ENCODE data around the gene FHOD1.

FHOD1 gene

DNA sequence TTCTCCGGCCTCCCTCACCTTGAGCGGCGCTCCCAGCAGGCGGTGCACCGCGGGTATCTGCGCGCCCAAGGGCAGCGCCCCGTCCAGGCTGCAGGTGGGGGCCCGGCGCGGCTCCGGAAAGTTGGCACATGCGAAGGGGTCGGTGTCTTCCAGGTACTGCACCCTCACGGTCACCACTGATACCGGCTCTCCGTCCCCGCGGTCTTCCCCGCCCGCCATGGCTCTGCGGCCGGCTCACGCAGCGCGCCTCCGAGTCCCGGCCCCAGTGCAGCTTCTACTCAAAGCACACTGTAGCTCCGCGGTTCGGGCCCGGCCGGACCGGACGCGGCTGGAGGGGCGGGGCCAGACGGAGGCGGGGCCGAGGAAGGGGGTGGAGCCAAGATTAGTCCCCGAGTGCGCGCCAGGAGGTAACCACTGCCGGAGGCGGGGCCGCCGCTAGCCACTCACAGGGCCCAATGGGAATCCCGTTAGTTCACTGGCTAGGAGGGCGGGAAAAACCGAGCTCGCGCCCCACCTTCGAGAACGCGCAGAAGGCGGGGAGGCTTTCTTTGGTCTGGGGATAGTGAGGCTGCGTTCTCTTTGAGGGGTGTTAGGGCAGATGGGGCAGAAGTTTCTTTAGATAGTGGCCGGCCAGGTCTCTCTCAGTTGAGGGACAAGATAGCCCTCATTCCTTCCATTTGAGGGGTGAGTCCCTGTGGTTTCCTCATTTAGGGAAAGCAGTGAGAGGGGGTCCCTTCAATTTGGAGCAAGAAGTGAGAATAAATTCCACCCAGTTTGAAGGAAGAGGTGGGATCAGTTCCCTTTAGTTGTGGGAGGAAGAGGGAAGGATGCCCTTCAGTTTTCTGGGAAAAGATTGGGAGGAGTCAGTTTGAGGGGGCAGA, at the start of gene FHOD1:
FHOD1 (minus strand) TSS at position 290 of the 881 bp plus-strand sequence; CDS start at position 219, 71 bp downstream.
- DNase-seq, result peak; percentile 96

DNA sequence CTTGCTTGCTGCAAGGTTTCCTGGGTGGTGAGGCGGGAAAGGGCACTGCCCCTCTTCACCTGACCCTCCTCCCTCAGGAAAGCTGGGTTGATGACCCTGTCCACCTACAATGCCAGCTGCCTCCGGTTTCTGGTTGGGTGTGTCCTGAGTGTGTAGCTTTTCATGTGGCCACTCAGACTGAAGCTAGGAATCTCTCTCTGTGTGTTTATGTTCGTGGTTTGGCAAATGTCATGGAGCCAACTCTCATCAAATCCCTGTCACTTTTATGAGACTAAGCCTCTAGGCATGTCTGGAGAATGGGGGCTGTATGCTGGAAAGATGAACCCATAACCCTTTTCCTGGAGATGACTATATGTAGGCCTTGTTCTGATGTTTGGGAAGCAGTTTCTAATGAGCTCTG, 49.1 kb upstream of the FHOD1 start:
- DNase-seq, result no peak

DNA sequence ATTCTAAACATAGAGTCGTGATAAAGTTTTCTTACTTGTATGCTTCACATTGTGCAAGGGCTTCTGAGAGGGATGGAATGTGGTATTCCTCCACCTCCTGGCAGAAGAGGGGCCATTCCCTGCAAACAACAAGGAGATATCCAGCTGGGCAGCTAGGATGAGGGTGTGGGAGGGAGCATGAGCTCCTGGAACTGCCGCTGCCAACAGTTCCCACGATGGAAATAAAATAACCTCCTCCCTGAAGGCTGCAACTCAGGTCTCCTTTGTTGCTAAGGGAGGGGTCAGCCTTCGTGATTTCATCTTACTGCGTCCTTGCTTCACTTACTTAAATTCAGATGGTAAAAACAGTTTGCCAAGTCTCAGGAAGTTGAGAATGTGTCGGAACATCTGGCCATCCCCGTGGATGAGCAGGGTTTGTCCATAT, 47.7 kb upstream of the FHOD1 start:
- no peak for DNase-seq

DNA sequence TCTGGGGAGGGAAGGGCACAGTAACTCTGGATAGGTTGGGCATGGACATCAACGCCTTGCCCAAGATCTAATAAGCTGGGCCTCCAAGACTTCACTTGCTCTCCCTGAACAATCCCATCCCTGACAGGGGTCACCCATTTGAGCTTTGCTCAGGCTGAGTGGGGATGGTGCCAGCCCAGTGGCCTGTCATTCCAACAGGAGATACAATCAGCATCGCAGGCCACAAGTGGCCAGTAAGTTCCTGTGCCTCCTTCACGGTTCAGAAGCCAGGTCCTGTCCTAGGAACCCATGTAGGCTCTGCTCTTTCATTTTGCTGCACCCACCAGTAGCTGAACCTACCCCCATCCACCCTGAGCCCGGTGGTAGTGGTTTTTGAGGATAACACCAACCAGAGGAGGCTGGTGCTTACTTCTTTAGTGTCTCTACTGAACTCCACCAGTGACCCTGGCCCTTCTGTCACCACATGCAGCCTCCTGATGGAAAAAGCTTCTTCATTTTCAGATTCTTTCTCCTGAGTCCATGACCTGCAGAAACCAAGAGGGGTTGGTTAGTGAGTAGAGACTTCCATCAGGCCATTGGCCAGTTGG, 47.0 kb upstream of the FHOD1 start:
- DNase-seq, result no peak

DNA sequence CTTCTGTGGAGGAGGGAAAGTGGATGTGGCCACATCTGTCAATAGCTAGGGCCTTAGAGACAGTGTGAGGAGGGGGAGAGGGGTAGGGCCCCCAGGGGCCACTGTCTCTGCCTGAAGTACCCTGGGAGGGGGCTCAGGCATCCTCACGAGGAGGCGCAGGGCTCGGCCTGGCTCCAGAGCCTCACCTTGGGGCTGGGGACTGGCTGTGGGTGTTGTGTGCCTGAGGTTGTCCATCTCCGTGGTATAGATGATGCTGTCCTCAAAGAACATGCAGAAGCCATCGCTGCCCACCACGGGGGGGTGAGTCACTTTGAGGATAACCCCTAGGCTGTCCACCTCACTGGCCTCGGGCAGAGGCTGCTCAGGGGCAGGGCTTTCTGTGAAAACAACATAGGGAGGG, 44.2 kb upstream of the FHOD1 start:
- no peak for DNase-seq

DNA sequence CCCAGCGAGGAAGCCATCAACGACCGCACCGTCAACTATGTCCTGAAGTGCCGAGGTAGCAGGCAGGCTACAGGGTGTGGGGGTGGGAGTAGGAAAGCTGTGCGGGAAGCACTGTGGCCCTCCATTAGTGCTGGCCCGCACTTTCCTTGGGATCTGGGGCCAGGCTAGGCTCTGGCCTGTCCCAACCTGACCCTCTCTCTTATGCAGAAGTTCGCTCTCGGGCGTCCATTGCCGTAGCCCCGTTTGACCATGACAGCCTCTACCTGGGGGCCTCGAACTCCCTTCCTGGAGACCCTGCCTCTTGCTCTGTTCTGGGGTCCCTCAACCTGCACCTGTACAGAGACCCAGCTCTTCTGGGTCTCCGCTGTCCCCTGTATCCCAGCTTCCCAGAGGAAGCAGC, 40.7 kb upstream of the FHOD1 start:
- no peak for DNase-seq

DNA sequence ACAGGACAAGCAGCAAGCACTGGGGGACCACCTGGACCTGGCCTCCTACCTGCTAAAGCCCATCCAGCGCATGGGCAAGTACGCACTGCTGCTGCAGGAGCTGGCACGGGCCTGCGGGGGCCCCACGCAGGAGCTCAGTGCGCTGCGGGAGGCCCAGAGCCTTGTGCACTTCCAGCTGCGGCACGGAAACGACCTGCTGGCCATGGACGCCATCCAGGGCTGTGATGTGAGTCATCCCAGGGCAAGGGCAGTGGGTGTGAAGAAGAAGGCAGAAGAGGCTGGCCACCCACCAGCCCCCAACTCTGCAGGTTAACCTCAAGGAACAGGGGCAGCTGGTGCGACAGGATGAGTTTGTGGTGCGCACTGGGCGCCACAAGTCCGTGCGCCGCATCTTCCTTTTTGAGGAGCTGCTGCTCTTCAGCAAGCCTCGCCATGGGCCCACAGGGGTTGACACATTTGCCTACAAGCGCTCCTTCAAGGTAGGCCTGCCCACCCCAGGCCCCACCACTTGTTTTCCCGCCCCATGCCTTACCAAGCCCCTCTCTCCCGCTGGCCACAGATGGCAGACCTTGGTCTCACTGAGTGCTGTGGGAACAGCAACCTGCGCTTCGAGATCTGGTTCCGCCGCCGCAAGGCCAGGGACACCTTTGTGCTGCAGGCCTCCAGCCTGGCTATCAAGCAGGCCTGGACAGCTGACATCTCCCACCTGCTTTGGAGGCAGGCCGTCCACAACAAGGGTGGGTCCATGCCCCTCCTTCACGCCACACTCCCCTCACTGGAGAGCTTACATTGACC, 39.4 kb upstream of the FHOD1 start:
- DNase-seq, result no peak

DNA sequence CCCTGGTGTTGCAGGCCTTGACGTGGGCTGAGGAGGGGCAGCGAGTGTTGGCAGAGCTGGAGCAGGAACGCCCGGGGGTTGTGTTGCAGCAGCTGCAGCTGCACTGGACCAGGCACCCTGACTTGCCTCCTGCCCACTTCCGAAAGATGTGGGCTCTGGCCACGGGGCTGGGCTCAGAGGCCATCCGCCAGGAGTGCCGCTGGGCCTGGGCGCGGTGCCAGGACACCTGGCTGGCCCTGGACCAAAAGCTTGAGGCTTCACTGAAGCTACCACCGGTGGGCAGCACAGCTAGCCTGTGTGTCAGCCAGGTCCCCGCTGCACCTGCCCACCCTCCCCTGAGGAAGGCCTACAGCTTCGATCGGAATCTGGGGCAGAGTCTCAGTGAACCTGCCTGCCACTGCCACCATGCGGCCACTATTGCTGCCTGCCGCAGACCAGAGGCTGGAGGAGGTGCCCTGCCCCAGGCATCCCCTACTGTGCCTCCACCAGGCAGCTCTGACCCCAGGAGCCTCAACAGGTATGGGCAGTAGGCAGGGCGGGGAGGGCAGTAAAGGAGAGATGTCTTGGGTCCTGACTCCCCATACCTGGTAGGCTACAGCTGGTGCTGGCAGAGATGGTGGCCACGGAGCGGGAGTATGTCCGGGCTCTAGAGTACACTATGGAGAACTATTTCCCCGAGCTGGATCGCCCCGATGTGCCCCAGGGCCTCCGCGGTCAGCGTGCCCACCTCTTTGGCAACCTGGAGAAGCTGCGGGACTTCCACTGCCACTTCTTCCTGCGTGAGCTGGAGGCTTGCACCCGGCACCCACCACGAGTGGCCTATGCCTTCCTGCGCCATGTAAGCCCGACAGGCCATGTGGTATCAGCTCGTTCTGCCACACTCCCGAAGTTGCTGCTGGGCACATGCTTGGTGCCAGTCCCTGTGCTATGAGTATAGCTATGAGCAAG, 37.7 kb upstream of the FHOD1 start:
- DNase-seq, result no peak

DNA sequence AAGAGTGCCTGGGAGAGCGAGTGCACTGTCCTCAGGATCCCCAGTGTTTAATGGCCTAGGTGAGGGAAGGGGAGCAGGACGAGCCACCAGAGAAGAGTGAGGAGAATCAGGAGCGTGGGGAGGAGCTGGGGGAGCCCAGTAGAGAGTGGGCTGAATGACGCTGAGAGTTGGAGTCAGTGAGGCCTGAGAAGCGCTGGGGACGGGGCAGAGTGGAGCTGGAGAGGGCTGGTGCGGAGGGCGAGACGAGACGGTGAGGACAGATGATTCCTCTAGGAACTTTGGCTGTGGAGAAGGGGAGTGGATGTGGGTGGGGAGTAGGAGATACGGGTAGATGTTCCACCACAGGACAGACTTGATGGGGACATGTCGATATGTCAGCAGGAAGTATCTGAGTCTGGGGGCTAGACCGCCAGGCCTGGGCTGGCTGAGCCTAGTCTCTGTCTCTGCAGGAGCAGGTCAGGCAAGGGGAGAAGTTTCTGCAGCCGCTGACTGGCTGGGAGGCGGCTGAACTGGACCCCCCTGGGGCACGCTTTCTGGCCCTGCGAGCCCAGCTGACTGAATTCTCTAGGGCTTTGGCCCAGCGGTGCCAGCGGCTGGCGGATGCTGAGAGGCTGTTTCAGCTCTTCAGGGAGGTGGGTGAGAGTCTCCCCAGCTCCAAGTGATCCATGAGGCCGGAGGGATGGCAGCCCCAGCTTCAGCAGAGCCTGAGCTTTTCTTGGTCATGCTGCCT, 36.7 kb upstream of the FHOD1 start:
- DNase-seq, result no peak

DNA sequence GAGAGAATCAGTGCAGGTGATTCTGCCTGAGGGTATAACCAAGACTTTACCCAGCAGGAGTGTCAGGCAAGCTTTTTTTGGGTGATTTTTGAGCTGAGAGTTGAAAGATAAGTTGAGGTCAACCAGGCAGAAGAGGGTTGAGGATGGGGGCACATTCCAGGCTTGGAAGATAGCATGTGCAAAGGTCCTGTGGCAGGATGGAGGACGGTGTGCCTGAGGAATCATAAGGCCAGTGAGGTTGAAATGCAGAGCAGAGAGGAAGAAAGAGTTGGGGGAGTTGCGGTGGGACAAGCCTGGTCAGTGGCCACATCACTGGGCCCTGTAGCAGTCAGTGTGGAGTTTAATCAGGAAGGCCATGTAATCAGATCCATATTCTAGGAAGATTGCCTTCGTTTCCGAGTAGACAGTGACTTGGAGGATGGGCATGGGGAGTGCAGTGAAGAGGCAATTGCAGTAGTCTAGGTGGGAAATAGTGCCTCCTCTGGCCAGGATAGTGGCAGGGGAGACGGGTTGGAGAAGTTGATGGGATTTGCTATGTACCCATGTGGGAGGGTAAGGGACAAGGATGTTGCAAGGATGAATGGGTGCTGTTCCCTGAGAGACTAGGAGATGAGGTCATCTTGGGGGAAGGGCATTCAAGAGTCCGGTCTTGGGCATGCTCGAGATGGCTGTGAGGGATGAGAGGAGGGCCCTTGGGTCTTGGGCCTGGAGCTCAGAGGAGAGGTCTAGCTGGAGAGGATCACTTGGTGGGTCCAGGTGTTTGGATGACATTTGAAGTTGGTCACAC, 36.0 kb upstream of the FHOD1 start:
- no peak for DNase-seq

DNA sequence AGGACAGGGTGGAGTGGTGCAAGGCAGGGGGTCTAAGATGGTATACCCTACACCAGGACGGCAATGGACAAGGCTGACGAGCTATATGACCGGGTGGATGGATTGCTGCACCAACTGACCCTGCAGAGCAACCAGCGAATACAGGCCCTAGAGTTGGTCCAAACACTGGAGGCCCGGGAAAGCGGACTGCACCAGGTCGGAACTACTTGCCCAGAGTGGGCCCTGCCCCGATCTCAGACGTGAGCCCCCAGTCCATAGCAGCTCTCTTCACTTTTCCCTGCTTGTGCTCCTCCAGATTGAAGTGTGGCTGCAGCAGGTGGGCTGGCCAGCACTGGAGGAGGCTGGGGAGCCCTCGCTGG, 35.1 kb upstream of the FHOD1 start:
- DNase-seq, result no peak

DNA sequence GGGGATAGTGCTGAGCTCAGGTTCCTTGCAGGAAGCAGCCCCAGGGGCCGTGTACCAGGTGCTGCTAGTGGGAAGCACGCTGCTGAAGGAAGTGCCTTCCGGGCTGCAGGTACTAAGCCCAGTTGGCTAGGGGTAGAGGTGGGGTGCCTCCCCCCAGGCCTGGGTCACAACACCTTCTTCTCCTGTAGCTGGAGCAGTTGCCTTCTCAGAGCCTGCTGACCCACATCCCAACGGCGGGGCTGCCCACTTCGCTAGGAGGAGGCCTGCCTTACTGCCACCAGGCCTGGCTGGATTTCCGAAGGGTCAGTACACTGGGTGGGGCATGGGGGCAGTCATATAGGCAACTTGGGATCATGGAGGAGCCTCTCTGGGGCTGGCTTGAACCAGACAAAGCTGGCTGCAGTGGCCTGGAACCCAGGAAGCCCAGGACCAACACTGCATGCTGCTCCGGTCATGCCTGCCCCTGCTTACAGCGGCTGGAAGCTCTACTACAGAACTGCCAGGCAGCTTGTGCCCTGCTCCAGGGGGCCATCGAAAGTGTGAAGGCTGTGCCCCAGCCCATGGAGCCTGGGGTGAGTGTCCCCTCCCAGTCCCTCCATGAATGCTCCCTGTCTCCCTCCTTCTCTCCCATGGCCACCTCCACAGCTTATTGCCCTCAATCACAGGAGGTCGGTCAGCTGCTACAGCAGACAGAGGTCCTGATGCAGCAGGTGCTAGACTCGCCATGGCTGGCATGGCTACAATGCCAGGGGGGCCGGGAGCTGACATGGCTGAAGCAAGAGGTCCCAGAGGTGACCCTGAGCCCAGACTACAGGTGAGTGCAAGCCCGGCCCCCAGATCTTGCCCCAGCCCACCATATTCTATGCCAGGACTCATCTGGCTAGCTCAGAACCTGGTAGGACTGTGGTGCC, 34.5 kb upstream of the FHOD1 start:
- DNase-seq, result no peak

DNA sequence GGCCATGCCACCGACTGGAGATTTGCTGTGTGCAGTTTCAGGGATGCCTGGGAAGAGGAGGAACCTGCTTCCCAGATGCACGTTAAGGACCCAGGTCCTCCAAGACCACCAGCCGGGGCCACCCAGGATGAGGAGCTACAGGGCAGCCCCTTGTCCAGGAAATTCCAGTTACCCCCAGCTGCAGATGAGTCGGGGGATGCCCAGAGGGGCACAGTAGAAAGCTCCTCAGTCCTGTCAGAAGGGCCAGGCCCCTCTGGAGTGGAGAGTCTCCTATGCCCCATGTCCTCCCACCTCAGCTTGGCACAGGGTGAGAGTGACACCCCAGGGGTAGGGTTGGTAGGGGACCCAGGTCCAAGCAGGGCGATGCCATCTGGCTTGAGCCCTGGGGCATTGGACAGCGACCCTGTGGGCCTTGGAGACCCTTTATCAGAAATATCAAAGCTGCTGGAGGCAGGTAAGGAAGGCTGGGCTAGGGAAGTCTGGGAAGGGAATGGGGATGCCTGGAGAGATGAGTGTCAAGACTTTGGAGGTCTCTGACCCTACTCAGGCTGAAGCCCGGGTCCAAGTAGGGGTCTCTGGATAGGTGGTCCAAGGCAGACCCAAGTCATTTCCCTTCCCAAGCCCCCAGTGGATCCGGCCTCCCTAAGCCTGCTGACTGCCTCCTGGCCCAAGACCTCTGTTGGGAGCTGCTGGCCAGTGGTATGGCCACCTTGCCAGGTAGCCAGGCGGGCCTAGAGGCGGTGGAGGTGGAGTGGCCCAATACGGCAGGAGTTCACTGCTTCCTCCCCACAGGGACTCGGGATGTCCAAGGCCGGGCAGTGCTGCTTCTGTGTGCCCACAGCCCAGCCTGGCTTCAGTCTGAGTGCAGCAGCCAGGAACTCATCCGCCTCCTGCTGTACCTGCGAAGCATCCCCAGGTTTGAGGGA, 33.1 kb upstream of the FHOD1 start:
- DNase-seq, result no peak

DNA sequence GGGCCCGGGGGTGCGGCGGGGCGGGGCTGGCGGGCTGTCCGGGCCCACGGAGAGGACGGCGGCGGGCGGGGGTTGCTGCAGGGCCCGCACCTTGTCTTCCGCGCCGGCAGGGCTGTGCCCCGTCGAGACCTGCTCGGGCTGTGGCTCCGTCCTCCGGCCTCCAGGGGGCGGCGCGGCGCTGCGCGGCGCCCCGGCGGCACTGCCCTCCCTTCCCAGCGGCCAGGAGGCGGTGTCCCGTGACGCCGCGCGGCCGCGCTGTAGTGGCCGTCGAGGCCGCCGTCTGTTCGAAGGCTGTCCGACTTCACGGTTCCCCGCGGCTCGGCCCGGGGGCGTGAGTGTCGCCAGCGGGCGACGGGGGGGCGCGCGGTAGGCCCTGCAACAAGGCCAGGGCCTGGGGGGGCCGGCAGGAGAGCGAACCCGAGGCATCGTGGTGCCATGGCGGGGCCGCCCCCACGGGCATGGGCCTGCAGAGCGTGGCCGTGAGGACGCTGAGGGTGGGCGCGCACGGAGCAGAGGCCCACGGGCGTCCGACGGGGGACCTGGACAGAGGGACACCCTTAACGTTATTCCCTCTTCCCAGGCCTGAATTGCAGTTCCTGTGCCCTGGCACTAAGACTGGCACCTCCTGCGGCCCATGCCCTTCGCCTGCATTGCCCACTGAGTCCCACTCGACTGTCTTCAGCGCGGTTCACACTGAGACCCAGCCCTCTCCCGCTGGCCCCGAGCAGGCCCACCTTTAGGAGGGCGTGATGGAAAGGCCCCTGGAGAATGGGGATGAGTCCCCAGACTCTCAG, 32.2 kb upstream of the FHOD1 start, which contains the start of gene PLEKHG4:
PLEKHG4 (plus strand) TSS at position 237 of the 794 bp plus-strand sequence; CDS start at position 750, 513 bp downstream.
- DNase-seq, result peak; percentile 84 to 86

DNA sequence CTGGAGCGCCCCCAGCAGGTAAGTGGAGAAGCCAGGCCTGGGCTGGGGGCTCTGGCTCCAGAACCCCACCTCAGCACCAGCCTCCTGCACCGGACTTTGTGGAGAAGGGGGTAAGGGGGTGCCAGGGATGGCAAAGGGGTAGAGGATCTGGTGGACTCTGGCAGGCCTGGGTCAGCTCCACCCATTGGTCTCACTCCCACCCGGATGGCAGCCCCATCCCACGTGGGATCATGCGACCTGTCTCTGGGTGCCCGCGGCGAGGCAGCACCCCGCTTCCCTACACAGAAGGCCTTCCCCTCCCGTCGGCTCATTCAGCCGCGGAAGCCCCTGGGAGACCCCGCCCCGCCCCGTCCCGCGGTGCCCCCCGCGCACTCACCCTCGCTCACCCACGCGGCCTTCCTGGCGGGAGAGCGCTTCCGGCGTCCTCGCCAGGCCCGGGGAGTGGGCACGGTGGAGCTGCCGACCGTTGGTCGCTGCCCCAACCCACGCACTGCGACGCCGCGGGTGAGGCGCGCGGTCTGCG, 31.6 kb upstream of the FHOD1 start:
- peak in 1 of 2 donors; percentile 23 for DNase-seq

DNA sequence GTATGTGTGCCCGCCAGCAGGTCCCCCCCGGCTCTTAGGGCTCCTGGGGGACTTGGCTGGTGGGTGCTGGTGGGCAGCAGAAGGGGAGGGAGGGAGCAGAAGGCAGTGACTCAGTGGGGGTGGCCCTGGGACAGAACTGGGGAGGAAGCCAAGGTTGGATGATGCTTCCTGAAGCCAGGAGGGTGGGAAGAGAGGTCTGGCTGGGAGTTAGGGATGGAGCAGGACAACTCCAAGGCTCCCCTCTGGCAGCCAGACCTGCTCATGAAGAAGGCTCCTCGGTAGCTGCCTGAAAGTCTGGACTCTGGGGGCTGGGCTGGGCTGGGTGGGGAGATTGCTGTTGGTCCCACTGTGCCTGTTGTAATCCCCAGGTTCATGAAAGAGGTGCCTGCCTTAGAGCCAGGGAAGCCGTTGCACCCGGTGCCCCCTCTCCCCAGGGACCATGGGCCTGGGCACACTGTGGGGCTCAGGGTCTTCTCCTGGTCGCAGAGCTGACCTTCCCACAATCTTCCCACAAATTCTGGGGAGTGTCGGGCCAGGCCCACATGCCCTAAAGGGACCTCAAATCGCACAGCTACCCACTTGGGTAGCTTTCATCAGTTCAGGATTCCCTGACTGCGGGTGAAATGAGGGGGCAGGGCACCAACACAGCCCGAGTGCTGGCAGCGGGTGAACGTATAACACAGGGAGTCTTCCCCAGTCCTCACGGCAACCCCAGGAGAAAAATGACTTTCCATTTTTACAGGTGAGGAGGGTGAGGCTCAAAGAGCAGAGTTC, 30.9 kb upstream of the FHOD1 start:
- no peak for DNase-seq

All from CD4-positive, alpha-beta T cell treated with Interleukin-4 for 1 hour (primary cell).